Smooth muscle cell of the brain vasculature (primary cell): ENCODE results near the gene PAX2.

ENCODE experiments used
- DNase-seq: peaks from one replicate; pipeline ENCODE4 v3.0.0-alpha.2; 2012; ENCODE audit warnings: low read depth, low spot score

Gene PAX2

DNA sequence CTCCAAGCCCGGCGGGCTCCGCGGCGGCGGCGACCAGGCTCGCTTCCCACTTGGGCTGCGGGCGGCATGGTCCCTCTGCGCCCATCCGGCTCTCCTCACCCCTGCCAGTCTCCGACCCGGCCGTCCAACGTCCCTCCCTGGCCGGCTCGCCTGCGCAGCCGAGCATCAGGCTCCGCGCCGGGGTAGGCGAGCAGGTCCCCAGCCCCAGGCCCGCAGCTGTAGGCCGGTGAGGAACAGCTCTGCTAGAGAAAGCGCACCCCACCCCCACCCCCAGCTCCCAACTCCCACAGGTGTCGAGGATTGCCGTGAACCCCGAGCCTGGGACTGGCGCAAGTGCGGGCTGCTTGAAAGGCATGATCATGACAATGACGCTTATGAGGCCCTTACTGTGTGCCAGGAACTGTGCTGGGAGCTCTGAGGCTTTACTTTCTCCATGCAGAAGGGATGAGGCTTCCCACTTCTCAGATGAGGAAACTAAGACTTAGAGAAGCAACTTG, 20.8 kb upstream of the PAX2 start:
- DNase-seq, result no peak

- no peak for DNase-seq
Measured at GRCh38 chr10:100725071-100725471, 20.3 kb upstream of the PAX2 start.

- no peak for DNase-seq
Measured at GRCh38 chr10:100725869-100726426, 19.4 kb upstream of the PAX2 start.

- no peak for DNase-seq
Measured at GRCh38 chr10:100727808-100728207, 17.6 kb upstream of the PAX2 start.

DNA sequence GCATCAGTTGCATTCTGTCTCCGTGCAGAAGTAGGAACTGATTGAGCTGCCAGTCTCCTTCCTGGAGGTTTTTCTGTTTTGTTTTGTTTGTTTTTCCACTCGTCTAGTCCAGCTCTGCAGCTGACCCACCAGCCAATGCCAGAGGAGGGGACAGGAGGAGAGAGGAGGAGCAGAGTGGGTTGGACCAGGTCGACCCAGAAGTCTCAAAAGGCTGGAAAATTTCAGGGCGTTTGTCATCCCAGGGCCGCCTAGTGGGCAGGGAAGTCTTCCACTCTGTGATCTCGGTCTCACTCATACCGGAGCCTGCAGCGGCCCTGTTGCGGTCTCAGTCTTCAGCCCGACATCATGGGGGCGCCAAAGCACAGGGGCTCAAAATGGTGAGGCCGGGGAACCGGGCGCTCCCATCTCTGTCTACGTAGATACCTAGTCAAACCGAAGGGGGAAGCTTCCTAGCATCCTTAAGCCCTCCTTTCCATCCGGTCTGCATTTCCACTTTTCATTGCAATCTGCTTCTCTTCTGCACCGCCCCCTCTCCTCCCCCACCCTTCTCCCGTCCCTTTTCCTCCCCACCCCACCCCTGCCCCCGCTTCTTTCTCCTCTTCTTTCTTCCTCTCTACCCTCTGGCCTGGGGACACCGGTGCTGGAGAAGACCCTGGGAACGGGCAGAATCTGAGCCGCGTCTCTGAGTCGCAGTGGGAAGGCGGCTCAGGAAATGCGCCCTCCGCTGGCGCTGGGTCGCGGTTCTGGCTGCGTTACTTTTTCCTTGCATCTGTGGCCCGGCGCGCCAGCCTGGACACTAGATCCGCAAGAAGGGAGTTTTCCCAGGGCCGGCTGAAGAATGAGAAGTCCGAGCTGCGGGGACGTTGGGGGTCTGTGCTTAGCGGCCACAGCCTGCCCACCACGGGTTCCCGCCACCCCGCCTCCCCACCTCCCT, 16.2 kb upstream of the PAX2 start:
- DNase-seq, result no peak

- DNase-seq, result no peak
Measured at GRCh38 chr10:100729862-100730724, 15.3 kb upstream of the PAX2 start.

GRCh38 chr10:100730725-100731406, 14.5 kb upstream of the PAX2 start:
- DNase-seq, result no peak

DNA sequence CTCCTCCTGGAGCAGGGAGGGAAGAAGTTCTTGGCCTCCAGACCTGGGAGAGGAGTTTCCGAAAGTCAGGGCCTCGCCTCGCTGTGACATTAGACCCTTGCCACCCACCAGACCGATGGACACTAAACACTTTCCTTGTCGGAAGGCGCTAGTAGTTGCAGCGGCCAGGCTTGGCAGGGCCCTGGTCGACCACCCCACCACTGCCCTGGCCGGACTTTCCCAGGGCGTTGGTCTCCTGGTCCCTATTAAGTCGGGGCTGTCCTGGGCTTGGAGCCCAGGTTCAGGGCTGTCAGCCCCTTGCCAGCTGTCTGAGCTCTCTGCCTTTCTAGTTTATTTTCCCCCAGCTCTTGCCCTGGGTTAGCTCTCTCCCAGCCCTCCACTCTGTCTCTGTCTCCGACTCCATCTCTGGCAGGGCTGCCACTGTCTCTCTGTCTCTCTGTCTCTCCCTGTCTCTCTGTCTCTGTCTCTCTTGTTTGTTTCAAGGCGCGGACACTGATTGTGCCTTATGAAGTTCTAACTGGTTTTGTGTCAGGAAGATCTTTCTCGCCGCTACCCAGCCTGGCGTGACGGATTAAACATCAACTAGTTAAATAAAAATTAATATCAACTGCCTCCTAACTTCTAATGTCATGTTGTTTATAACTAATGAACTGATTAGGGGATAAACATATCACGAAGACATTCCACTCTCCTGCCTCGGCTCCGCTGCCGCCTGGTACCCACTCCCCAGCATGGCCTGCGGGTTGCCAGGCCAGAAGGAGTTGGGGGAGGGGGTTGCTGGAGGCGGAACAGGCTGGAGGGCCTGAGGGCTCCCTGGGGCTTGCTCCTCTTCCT, 13.8 kb upstream of the PAX2 start:
- DNase-seq, result no peak

- DNase-seq, result no peak
Measured at GRCh38 chr10:100732241-100732596, 13.2 kb upstream of the PAX2 start.

- no peak for DNase-seq
Measured at GRCh38 chr10:100733329-100733728, 12.1 kb upstream of the PAX2 start.

DNA sequence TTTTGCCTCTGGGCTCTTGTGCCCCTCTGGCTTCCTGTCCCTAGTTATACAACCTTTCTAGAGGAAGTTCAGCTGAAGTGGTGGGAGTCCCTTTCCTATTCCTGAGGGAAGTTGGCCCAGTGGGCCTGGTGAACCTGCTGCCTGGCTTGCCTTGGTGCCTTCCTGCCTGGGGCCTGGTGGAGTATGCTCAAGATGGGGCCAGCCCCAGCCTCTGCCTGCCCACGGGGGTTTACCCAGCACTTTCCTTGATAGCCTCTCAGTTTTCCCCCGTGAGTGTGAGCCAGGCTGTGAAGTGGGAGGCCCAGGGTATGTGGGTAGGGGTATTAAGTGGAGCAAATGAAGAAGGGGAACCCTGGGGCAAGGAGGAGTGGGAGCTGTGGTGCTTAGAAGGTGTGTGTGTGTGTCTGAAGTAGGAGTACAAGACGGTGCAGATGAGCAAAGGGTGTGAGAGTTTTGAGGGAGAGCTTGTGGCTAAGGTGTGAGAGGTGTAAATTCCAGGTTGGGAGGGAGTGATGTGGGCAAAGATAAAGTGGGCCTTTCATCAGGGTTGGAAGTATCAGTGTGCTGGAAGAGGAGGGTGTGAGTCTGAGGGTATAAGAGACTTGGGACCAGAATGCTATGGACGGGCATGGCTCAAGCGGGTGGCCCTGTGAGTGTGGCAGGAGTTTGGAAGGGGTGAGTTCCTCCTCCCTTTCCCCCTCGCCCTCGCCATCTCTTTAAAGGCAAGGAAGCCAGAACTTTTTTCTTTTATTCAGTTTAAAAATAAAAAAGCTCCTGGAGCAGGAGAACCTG, 10.9 kb upstream of the PAX2 start:
- no peak for DNase-seq

GRCh38 chr10:100735087-100735336, 10.4 kb upstream of the PAX2 start:
- no peak for DNase-seq

- DNase-seq, result no peak
Measured at GRCh38 chr10:100735337-100736143, 9.8 kb upstream of the PAX2 start.

DNA sequence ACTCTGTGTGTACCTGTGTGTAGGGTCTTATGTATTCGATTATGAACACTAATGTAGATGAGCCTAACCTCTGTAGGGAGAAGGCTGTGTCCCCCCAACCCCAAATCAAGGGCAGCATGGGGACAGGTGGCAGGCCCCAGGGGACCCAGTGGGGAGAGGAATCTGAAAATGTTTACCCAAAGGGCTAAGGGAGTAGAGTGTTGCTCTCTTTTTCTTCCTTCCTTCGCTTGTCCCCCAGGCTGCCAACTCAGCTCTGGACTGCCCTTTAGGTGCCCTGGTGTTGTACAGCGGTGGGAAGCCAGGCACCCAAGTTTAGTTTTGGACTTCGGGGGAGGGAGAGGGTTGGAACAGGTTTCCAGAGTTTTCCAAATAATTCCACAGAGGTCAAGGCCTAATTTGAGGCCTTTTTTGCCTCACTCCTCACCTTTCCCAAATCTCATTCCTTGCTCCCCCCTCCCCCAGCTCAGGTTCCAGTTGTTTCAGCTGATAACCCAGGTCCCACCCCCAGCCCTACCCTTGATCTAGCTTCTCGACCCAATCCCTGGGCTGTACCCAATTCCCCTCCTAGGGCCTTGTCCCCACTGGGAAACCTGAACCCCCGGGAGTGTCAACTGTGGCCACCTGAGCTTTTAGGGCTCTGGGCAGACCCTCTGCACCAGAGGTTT, 9.1 kb upstream of the PAX2 start:
- DNase-seq, result no peak

DNA sequence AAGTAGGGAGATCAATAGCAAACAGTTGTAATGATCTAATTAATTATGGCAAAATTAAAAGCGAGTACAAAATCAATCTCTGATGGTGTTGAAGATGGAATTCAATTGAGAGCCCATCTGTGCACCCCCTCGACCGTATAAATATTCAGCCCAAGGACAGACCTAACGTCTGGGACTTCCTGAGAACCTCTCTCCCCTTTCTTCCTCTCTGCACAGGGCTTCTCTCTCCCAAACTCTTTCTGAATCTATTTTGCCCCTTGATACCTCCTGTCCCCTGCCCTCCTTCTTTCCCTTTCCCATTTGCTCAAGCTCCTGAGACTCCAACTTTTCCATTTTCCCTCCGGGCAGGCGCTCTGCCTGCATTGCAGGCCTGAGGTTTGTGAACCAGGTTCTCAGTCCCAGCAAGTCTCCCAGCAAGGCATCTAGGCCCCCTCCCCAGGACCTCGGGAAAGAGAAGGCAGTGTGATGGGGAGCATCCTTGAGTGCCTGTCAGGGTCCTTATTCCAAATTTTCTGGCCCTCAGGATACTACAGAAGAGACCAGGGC, 8.5 kb upstream of the PAX2 start:
- DNase-seq, result no peak

DNA sequence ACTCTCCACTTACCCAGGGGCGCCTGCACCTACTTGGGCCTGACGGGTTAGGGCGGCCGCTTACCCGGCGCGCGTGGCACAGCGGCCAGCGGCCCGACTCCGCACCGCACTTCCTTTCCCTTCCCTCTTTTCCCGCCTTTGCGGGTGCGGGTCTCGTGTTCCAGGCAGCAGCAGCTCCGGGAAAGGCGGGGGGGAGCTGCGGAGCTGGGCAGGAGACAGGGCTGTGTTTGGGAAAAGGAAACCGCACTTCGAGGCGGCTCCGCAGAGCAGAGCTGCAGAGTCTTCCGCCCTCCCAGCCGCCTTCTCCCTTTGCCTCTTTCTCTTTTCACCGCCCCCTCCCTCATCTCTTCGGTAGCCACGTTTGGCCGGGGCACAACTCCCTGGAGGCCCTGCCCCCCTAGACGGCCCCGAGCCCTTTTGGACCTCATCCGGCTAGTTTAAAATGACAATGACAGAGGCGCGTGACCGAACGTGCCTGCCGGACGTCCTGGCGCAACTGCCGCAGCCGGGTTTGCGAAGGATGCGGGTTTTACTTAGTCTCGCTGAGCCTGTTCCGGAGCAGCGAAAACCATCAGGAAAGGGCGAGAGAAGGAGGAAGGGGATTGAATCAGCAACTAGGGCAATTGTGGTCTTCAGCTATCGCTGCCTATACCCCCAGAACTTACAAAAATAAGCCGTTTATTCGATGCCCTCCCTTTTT, 7.9 kb upstream of the PAX2 start:
- no peak for DNase-seq

- no peak for DNase-seq
Measured at GRCh38 chr10:100738055-100738827, 7.1 kb upstream of the PAX2 start.
